Right cardiac atrium (tissue), 5 donors: ENCODE data around the gene BCR. TPM values are rescaled to one million over a fixed set of nuclear protein-coding genes. Genes with fewer than 3 reads are reported as not detected.

Source experiments
- ATAC-seq, 2 donors: fragments of 200-7000 bp; cut with Tn5 transposase; one replicate each; pipeline versions ENCODE4 v1.8.0 to v1.9.1; 2020; ENCODE audit warnings: moderate library complexity in 2 of 2, mild to moderate bottlenecking in 1 of 2
- DNase-seq, 3 donors: peaks; one replicate each; pipeline ENCODE4 v3.0.0-alpha.2; 2020
- H3K27ac ChIP-seq: one replicate; pipeline ENCODE4 v1.5.1; 2013; ENCODE audit warnings: mild to moderate bottlenecking, low read length, control low read depth, moderate library complexity
- H3K27me3 ChIP-seq: one replicate; pipeline ENCODE4 v1.6.1; 2013; ENCODE audit not compliant: control insufficient read depth, insufficient read depth
- H3K4me1 ChIP-seq: one replicate; pipeline ENCODE4 v1.6.1; 2013; ENCODE audit warnings: low read length; ENCODE audit not compliant: control insufficient read depth, insufficient read depth
- H3K4me3 ChIP-seq: one replicate; pipeline ENCODE4 v1.5.1; 2013; ENCODE audit warnings: low read length, control low read depth
- H3K9me3 ChIP-seq: one replicate; pipeline ENCODE4 v1.6.1; 2013; ENCODE audit warnings: low read length; ENCODE audit not compliant: control insufficient read depth
- WGBS: extraction: QIAGEN DNeasy Blood & Tissue Kit; methylation state at CpG from one replicate; pipeline ENCODE4 v1.1.7; 2013; 5-methylcytosine and 5-hydroxymethylcytosine counted together
- intact Hi-C, 4 donors: fragments of 100-400 bp; cut with DNase I; formaldehyde crosslinking; loops; one replicate each; pipeline versions ENCODE4 v1.11.0 to v1.14.0; 2022 to 2023
- polyA plus RNA-seq: library from polyadenylated mRNA; stranded (reverse); fragments of 200-250 nt; gene quantifications from one replicate; pipeline ENCODE4 v1.2.3, GENCODE V29; 2013
- total RNA-seq, 4 donors: library from RNA; stranded (reverse); fragmentation: NEBNext Ultra II Directional; extraction: Animal tissue kit (Norgen Biotek cat#: 25700); gene quantifications; one replicate each; pipeline ENCODE4 v1.2.1, GENCODE V29; 2021
- donor health status: healthy with polysubstance abuse.
- donor health status: DM: no; HTN: yes; CAD: no.
- donor health status: DM: no; HTN: no; CAD: no.
- donor health status: DM: no; HTN: yes; CAD: no; lungs with severe emphysema.
- donor health status: DM: yes; HTN: yes; CAD: no.

BCR gene
- total and polyA plus RNA-seq, 5 donors = 18.3 to 48.0 (median 36.3) TPM

- peaks cover 8% of the 10 kb centered on the region for H3K4me1 ChIP-seq
- WGBS = 29% methylated on average over 9 of the region's 9 CpGs
- intact Hi-C loops = loop anchor here (1.0 to 10.0 kb wide), 5 partner anchors 102 to 209 kb away; no protein-coding TSS in a partner anchor
- H3K27me3 ChIP-seq = no peaks in the 10 kb centered on the region
- ATAC-seq = peak; percentile 56 to 63
- H3K4me3 ChIP-seq = no peak overlapping the region
- H3K9me3 ChIP-seq = no peaks in the 10 kb centered on the region
- H3K27ac ChIP-seq = no peak overlapping the region
- DNase-seq = peak; percentile 73 to 87 (median 86)
Measured at GRCh38 chr22:23178512-23179254, 1.6 kb upstream of the BCR start.

- peak overlapping the region; percentile 10 for H3K27ac ChIP-seq
- intact Hi-C loops = loop anchor here (2.0 to 10.0 kb wide), 5 partner anchors 55 to 208 kb away; no protein-coding TSS in a partner anchor
- no peaks in the 10 kb centered on the region for H3K27me3 ChIP-seq
- WGBS = 31% methylated on average over 25 of the region's 25 CpGs
- ATAC-seq = peak; percentile 43 to 52
- H3K4me3 ChIP-seq = peak overlapping the region; percentile 88
- no peaks in the 10 kb centered on the region for H3K9me3 ChIP-seq
- peaks cover 6% of the 10 kb centered on the region for H3K4me1 ChIP-seq
- peak; percentile 51 to 78 (median 77) for DNase-seq
Measured at GRCh38 chr22:23179381-23180299, 669 bp upstream of the BCR start.

DNA sequence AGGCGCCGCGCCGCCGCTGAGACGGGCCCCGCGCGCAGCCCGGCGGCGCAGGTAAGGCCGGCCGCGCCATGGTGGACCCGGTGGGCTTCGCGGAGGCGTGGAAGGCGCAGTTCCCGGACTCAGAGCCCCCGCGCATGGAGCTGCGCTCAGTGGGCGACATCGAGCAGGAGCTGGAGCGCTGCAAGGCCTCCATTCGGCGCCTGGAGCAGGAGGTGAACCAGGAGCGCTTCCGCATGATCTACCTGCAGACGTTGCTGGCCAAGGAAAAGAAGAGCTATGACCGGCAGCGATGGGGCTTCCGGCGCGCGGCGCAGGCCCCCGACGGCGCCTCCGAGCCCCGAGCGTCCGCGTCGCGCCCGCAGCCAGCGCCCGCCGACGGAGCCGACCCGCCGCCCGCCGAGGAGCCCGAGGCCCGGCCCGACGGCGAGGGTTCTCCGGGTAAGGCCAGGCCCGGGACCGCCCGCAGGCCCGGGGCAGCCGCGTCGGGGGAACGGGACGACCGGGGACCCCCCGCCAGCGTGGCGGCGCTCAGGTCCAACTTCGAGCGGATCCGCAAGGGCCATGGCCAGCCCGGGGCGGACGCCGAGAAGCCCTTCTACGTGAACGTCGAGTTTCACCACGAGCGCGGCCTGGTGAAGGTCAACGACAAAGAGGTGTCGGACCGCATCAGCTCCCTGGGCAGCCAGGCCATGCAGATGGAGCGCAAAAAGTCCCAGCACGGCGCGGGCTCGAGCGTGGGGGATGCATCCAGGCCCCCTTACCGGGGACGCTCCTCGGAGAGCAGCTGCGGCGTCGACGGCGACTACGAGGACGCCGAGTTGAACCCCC, 798 bp downstream of the BCR start:
- 14% methylated on average over 112 of the region's 112 CpGs for WGBS
- H3K4me1 ChIP-seq = peaks cover 6% of the 10 kb centered on the region
- DNase-seq (peak in 2 of 3 donors; percentile 66 to 72), ATAC-seq (no peak)
- intact Hi-C loops = loop anchor here in 2 of 4 donors (10.0 kb wide), 1 partner anchor 54 kb away; no protein-coding TSS in a partner anchor
- H3K4me3 ChIP-seq = peak overlapping the region; percentile 88
- H3K9me3 ChIP-seq = no peaks in the 10 kb centered on the region
- H3K27ac ChIP-seq = peak overlapping the region; percentile 34
- H3K27me3 ChIP-seq = no peaks in the 10 kb centered on the region

- peak in 2 of 3 donors; percentile 51 to 62 for DNase-seq
- intact Hi-C loops = loop anchor here in 3 of 4 donors (2.0 to 10.0 kb wide), 2 partner anchors 53 kb away; no protein-coding TSS in a partner anchor
- Histone ChIP-seq H3K27ac (no peak overlapping the region), H3K4me1 (peaks cover 6% of the 10 kb centered on the region), H3K9me3 (no peaks in the 10 kb centered on the region), H3K4me3 (peak overlapping the region; percentile 88), H3K27me3 (no peaks in the 10 kb centered on the region)
- ATAC-seq = no peak
- 63% methylated on average over 43 of the region's 43 CpGs for WGBS
Measured at GRCh38 chr22:23181721-23182308, 1.5 kb downstream of the BCR start.

DNA sequence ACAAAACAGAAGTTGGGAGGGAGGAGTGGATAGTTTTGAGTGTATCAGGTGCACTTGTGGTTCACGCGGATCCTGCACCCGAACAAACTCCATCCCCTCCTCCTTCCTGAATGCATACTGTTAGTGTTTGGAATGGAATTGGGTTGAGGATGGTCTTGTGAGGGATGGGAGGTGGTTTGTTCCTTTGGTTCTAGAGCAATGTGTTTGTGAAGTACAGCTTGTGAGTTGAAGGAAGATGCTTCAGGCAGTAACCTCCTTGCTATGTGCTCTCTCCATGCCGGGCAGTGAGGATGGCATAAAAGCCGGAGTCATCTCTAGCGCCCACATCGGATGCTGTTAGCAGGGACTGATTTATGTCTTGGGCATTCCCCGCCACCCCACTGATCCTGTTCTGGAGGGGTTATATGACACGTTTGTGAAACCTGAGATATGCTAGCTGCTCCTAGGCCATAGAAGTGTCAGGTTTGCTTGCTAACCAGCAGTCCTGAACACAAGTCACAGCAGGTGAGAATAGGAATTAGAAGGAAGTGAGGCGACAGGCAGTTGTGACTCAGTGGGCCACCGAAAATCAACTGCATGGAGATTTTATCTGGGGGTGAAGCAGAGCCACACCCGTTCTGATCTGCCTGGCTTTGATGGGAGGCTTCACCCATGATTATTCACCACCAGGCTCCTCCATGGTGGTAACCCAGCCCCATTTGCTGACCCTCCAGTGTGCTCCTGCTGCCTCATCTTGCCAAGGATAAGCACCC, 2.2 kb downstream of the BCR start:
- Histone ChIP-seq H3K27ac (no peak overlapping the region), H3K4me3 (peak overlapping the region; percentile 88), H3K27me3 (no peaks in the 10 kb centered on the region), H3K9me3 (no peaks in the 10 kb centered on the region), H3K4me1 (peaks cover 6% of the 10 kb centered on the region)
- DNase-seq = peak in 2 of 3 donors; percentile 16 to 22
- intact Hi-C loops = loop anchor here in 3 of 4 donors (2.0 to 10.0 kb wide), 2 partner anchors 52 kb away; no protein-coding TSS in a partner anchor
- no peak for ATAC-seq
- WGBS = 46% methylated on average over 12 of the region's 12 CpGs

DNA sequence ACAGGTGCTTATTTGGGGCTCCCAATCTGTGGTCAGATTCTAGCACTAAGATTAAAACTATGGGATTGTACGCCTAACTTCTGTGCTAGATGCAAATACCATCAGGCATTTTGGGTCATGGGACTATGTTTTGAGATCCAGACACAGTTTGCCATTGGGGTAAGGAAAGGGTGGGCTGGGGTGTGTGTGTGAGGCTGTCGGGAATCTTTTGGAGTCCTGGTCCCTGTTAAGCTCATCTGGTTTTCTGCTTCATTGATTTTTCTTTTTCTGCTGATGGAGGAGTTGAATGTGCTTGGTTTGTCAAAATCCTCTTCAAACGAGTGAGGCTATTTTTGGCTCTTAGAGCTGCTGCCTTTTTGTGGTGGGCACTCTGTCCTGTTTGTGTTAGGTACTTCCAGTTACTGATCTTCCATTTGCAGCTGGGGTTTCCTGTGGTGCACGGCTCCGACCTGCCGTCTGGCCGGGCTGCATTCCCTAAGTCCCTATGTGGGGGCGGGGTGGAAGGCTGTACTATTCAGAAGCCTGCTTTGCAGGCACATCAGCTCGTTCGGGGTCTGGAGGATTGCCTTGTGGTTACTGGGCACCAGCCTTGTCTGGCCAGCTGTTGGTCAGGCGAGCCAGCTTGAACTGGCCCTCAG, 2.9 kb downstream of the BCR start:
- Histone ChIP-seq H3K27ac (no peak overlapping the region), H3K9me3 (no peaks in the 10 kb centered on the region), H3K27me3 (no peaks in the 10 kb centered on the region), H3K4me3 (peak overlapping the region; percentile 88), H3K4me1 (peaks cover 11% of the 10 kb centered on the region)
- intact Hi-C loops = loop anchor here in 3 of 4 donors (2.0 to 10.0 kb wide), 2 partner anchors 52 kb away; no protein-coding TSS in a partner anchor
- DNase-seq = peak; percentile 60 to 82 (median 68)
- peak in 1 of 2 donors; percentile 4 for ATAC-seq
- WGBS = 14% methylated on average over 11 of the region's 11 CpGs

GRCh38 chr22:23184100-23184763, 3.9 kb downstream of the BCR start:
- ATAC-seq = no peak
- no peak overlapping the region for H3K27ac ChIP-seq
- H3K4me1 ChIP-seq = peaks cover 11% of the 10 kb centered on the region
- intact Hi-C loops = loop anchor here in 2 of 4 donors (10.0 kb wide), 1 partner anchor 51 kb away; no protein-coding TSS in a partner anchor
- no peak for DNase-seq
- 79% methylated on average over 3 of the region's 3 CpGs for WGBS
- no peaks in the 10 kb centered on the region for H3K9me3 ChIP-seq
- no peak overlapping the region for H3K4me3 ChIP-seq
- H3K27me3 ChIP-seq = no peaks in the 10 kb centered on the region

GRCh38 chr22:23184764-23185113, 4.4 kb downstream of the BCR start:
- WGBS = 66% methylated on average over 5 of the region's 5 CpGs
- peak in 1 of 3 donors; percentile 3 for DNase-seq

DNA sequence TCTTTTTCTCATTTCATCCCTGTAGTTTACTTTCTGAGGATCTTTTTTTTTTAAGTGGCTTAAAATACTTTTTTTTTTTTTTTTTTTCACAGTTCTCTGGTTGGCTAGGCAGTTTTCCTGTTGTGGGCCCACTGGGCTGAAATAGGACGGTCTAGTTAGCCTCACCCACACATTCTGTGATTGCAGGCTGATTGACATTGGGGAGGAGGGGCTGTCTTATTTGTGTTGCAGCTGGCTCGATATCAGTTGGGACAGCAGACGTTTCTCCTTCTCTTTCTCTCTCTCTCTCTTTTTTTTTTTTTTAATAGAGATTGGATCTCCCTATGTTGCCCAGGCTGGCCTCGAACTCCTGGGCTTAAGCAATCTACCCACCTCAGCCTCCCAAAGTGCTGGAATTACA, 6.9 kb downstream of the BCR start:
- ATAC-seq (no peak), DNase-seq (peak in 2 of 3 donors; percentile 7 to 9)
- Histone ChIP-seq H3K4me3 (no peak overlapping the region), H3K27me3 (no peaks in the 10 kb centered on the region), H3K9me3 (no peaks in the 10 kb centered on the region), H3K4me1 (peaks cover 12% of the 10 kb centered on the region), H3K27ac (no peak overlapping the region)
- intact Hi-C loops = loop anchor here in 3 of 4 donors (5.0 to 10.0 kb wide), 2 partner anchors 35 to 48 kb away; no protein-coding TSS in a partner anchor
- 40% methylated on average over 4 of the region's 4 CpGs for WGBS

More at GRCh38 chr22:23184764-23185113, 4.4 kb downstream of the BCR start:
- no peak for ATAC-seq
- intact Hi-C loops = loop anchor here in 3 of 4 donors (5.0 to 10.0 kb wide), 2 partner anchors 38 to 50 kb away; no protein-coding TSS in a partner anchor
- H3K4me1 ChIP-seq = peaks cover 8% of the 10 kb centered on the region
- no peaks in the 10 kb centered on the region for H3K9me3 ChIP-seq
- no peak overlapping the region for H3K4me3 ChIP-seq
- no peaks in the 10 kb centered on the region for H3K27me3 ChIP-seq
- H3K27ac ChIP-seq = no peak overlapping the region
